ENCODE data around the gene CSF2RB.

CSF2RB gene

GRCh38 chr22:36922711-36923110 is 9.3 kb downstream of the CSF2RB start:
- DNase-seq = no peak

- DNase-seq = no peak
Observed at GRCh38 chr22:36923131-36923788, 9.8 kb downstream of the CSF2RB start.

- DNase-seq = no peak
Observed at GRCh38 chr22:36924151-36924698, 10.8 kb downstream of the CSF2RB start.

- DNase-seq = no peak
Observed at GRCh38 chr22:36925388-36926290, 12.2 kb downstream of the CSF2RB start.

- DNase-seq = no peak
Observed at GRCh38 chr22:36926309-36926708, 12.9 kb downstream of the CSF2RB start.

- DNase-seq = no peak
Observed at GRCh38 chr22:36926721-36927435, 13.4 kb downstream of the CSF2RB start.

GRCh38 chr22:36927671-36928070 is 14.2 kb downstream of the CSF2RB start:
- DNase-seq = no peak

GRCh38 chr22:36928196-36928595 is 14.8 kb downstream of the CSF2RB start:
- DNase-seq = no peak

- DNase-seq = no peak
Observed at GRCh38 chr22:36928786-36929535, 15.5 kb downstream of the CSF2RB start.

- DNase-seq = no peak
Observed at GRCh38 chr22:36929621-36930020, 16.2 kb downstream of the CSF2RB start.

- no peak for DNase-seq
Observed at GRCh38 chr22:36930041-36930935, 16.9 kb downstream of the CSF2RB start.

GRCh38 chr22:36931446-36931845 is 18.0 kb downstream of the CSF2RB start:
- no peak for DNase-seq

GRCh38 chr22:36933629-36934417 is 20.4 kb downstream of the CSF2RB start:
- no peak for DNase-seq

GRCh38 chr22:36934418-36935312 is 21.2 kb downstream of the CSF2RB start:
- DNase-seq = no peak

GRCh38 chr22:36935313-36935610 is 21.8 kb downstream of the CSF2RB start:
- no peak for DNase-seq

- no peak for DNase-seq
Observed at GRCh38 chr22:36935694-36936093, 22.3 kb downstream of the CSF2RB start.

- DNase-seq = no peak
Observed at GRCh38 chr22:36936362-36937116, 23.1 kb downstream of the CSF2RB start.

- DNase-seq = no peak
Observed at GRCh38 chr22:36937319-36938027, 24.0 kb downstream of the CSF2RB start.

Measured in NCI-H1105 (cell line).